GM12878 (cell line): ENCODE data around the gene VSIG10. TPM values are rescaled to one million over a fixed set of nuclear protein-coding genes. Genes with fewer than 3 reads are reported as not detected.

Experiments used
- ATAC-seq: fragments of 200-7000 bp; cut with Tn5 transposase; 3 replicates; pipeline ENCODE4 v1.9.1; 2020; ENCODE audit warnings: mild to moderate bottlenecking, moderate library complexity
- BruUV-seq: library from RNA; stranded (reverse); fragments of 400-500 nt; replicated peaks from 2 replicates; lab custom pipeline; 2021; lab: Mats Ljungman, UMichigan
- CTCF ChIA-PET: fragments of 300-600 bp; sonication (Branson Sonifier 250); formaldehyde crosslinking; extraction: SDS; loops from one replicate; lab custom pipeline; 2021; ENCODE audit warnings: inconsistent platforms; lab: Yijun Ruan, JAX
- POLR2A ChIA-PET: fragments of 350-600 bp; formaldehyde crosslinking; extraction: SDS; loops from one replicate; lab custom pipeline; 2021; ENCODE audit warnings: inconsistent platforms; lab: Charles Lee
- RAD21 ChIA-PET: fragments of 300-600 bp; sonication (Branson Sonifier 250); formaldehyde crosslinking; loops from one replicate; lab custom pipeline; 2023; ENCODE audit warnings: antibody characterized with exemption; ENCODE audit not compliant: unreplicated experiment; lab: Charles Lee
- SMC1A ChIA-PET: fragments of 300-600 bp; sonication (Branson Sonifier 250); formaldehyde crosslinking; loops from one replicate; lab custom pipeline; 2023; ENCODE audit not compliant: unreplicated experiment, uncharacterized antibody; lab: Charles Lee
- DNase-seq: peaks from one replicate; pipeline ENCODE4 v3.0.0-alpha.2; 2011; ENCODE audit warnings: low read depth, low spot score
- FAIRE-seq: peaks from 3 replicates; lab custom pipeline; 2011; peaks lifted over from hg19 to GRCh38; lab: Jason Lieb, UNC
- H2AFZ ChIP-seq: 2 replicates; pipeline ENCODE4 v1.6.0; 2011; ENCODE audit warnings: low read depth, low read length, control low read depth; ENCODE audit not compliant: control insufficient read depth
- H3K27ac ChIP-seq: 2 replicates; pipeline ENCODE4 v1.5.1; 2011; ENCODE audit warnings: control low read depth; ENCODE audit not compliant: control insufficient read depth, insufficient read depth
- H3K27me3 ChIP-seq, 2 experiments: replicated peaks in 1 of 2; 2 replicates each; pipeline versions ENCODE4 v1.6.0 to v1.6.1; 2011; ENCODE audit warnings: low read length in 1 of 2; ENCODE audit not compliant: control insufficient read depth in 2 of 2, insufficient read depth in 2 of 2
- H3K36me3 ChIP-seq, 2 experiments: 2 replicates each; pipeline ENCODE4 v1.5.1; 2011; ENCODE audit warnings: low read length in 1 of 2; ENCODE audit not compliant: control insufficient read depth in 2 of 2, insufficient read depth in 2 of 2
- H3K4me1 ChIP-seq: 2 replicates; pipeline ENCODE4 v1.6.1; 2011; ENCODE audit warnings: mild to moderate bottlenecking, low read length, moderate library complexity, mixed read lengths; ENCODE audit not compliant: control insufficient read depth, insufficient read depth
- H3K4me2 ChIP-seq: 2 replicates; pipeline ENCODE4 v1.6.0; 2011; ENCODE audit warnings: control low read depth; ENCODE audit not compliant: control insufficient read depth, insufficient read depth
- H3K4me3 ChIP-seq: fragments of 200-600 bp; sonication (generic); 2 replicates; pipeline ENCODE4 v1.5.1; 2016
- H3K79me2 ChIP-seq: 2 replicates; pipeline ENCODE4 v1.6.0; 2011; ENCODE audit warnings: low read length; ENCODE audit not compliant: control insufficient read depth, insufficient read depth
- H3K9ac ChIP-seq: 2 replicates; pipeline ENCODE4 v1.8.0; 2011; ENCODE audit warnings: low read length, control low read depth, mixed read lengths; ENCODE audit not compliant: control insufficient read depth, insufficient read depth
- H3K9me3 ChIP-seq: replicated peaks from 3 replicates; pipeline ENCODE4 v1.5.1; 2011; ENCODE audit warnings: mild to moderate bottlenecking, low read length; ENCODE audit not compliant: control insufficient read depth, insufficient read depth
- H4K20me1 ChIP-seq: 2 replicates; pipeline ENCODE4 v1.6.0; 2011; ENCODE audit not compliant: control insufficient read depth, insufficient read depth
- ASH2L ChIP-seq: fragments of 300-600, 200-600 bp; sonication (generic); IDR thresholded peaks from 2 replicates; pipeline ENCODE4 v1.6.1; 2017; ENCODE audit warnings: low read depth, mild to moderate bottlenecking, borderline replicate concordance
- CBX3 ChIP-seq: fragments of 200-600 bp; sonication (generic); IDR thresholded peaks from 2 replicates; pipeline ENCODE4 v1.6.1; 2016; ENCODE audit warnings: low read depth, borderline replicate concordance
- EGR1 ChIP-seq, 2 experiments: IDR thresholded peaks; 1 replicate in 1 of 2; 2 replicates in 1 of 2; pipeline ENCODE4 v1.6.1; 2011 to 2012; ENCODE audit warnings: low read depth in 2 of 2, low read length in 2 of 2, borderline replicate concordance in 1 of 2, mild to moderate bottlenecking in 1 of 2, moderate library complexity in 1 of 2
- HDGF ChIP-seq: fragments of 450-650 bp; IDR thresholded peaks from 2 replicates; pipeline ENCODE4 v1.6.1; 2016; ENCODE audit warnings: antibody characterized with exemption
- IRF4 ChIP-seq: IDR thresholded peaks from 2 replicates; pipeline ENCODE4 v1.6.1; 2011; ENCODE audit warnings: low read depth, low read length
- KLF5 ChIP-seq: fragments of 450-650 bp; IDR thresholded peaks from 2 replicates; pipeline ENCODE4 v1.6.1; 2014; ENCODE audit warnings: mild to moderate bottlenecking; ENCODE audit not compliant: partially characterized antibody
- MEF2B ChIP-seq: fragments of 450-650 bp; IDR thresholded peaks from 2 replicates; pipeline ENCODE4 v1.6.1; 2018; ENCODE audit warnings: mild to moderate bottlenecking, moderate library complexity; ENCODE audit not compliant: partially characterized antibody, poor library complexity, severe bottlenecking
- NFXL1 ChIP-seq: fragments of 450-650 bp; IDR thresholded peaks from 2 replicates; pipeline ENCODE4 v1.6.1; 2017; ENCODE audit warnings: antibody characterized with exemption, mild to moderate bottlenecking, borderline replicate concordance
- SIN3A ChIP-seq: IDR thresholded peaks from 2 replicates; pipeline ENCODE4 v1.6.1; 2012; ENCODE audit warnings: low read depth, low read length, improper control_type of control experiment
- WGBS: methylation state at CpG from one replicate; pipeline ENCODE4 v1.1.6; 2016; ENCODE audit warnings: low lambda C conversion rate; ENCODE audit not compliant: insufficient replicate concordance, insufficient coverage; ENCODE audit errors: missing lambda C conversion rate; 5-methylcytosine and 5-hydroxymethylcytosine counted together
- in situ Hi-C: fragments of 300-500 bp; cut with MboI; formaldehyde crosslinking; loops from 9 replicates; pipeline ENCODE4 v1.14.3; 2018; ENCODE audit warnings: mixed read lengths
- intact Hi-C: fragments of 100-400 bp; cut with micrococcal nuclease; formaldehyde crosslinking; loops from one replicate; pipeline ENCODE4 v1.14.2; 2022; ENCODE audit not compliant: unreplicated experiment
- polyA plus RNA-seq, 11 experiments: library from polyadenylated mRNA; depleted of rRNA in 4 of 11; unstranded in 6 of 11; stranded (reverse) in 5 of 11; fragments of >200 nt; fragmentation: Nextera tagmentation in 4 of 11; fragmentation: Illumina TruSeq in 1 of 11; extraction: Ambion mirVana in 4 of 11; extraction: Trizol in 1 of 11; gene quantifications; 1 replicate in 1 of 11; 2 replicates in 10 of 11; pipeline versions ENCODE4 v1.2.1 to v1.2.3, GENCODE V29; 2011 to 2016; ENCODE audit warnings: inconsistent platforms in 2 of 11, missing spikeins in 2 of 11, low read depth in 1 of 11
- total RNA-seq, 4 experiments: library from RNA; depleted of rRNA in 3 of 4; stranded (reverse); fragments of >200 nt in 3 of 4; fragmentation: Illumina TruSeq in 1 of 4; extraction: Trizol in 1 of 4; gene quantifications; 2 replicates each; pipeline versions ENCODE4 v1.2.1 to v1.2.3, GENCODE V29; 2013 to 2021
- TF ChIP-seq, protein P1 (sequence below): fragments of 450-650 bp; IDR thresholded peaks from 2 replicates; pipeline ENCODE4 v1.6.1; 2014; ENCODE audit warnings: mild to moderate bottlenecking
- TF ChIP-seq, protein P2 (sequence below): IDR thresholded peaks from 2 replicates; pipeline ENCODE4 v1.6.1; 2012; ENCODE audit warnings: low read depth, low read length, improper control_type of control experiment
- TF ChIP-seq, protein P3 (sequence below): IDR thresholded peaks from 2 replicates; pipeline ENCODE4 v1.6.1; 2012; ENCODE audit warnings: low read depth, low read length, improper control_type of control experiment
- TF ChIP-seq, protein P4 (sequence below): IDR thresholded peaks from 2 replicates; pipeline ENCODE4 v1.6.1; 2011; ENCODE audit warnings: borderline replicate concordance, low read depth, mild to moderate bottlenecking, moderate library complexity, low read length; ENCODE audit not compliant: insufficient read depth, poor library complexity, severe bottlenecking

VSIG10 gene
- total and polyA plus RNA-seq, 10 of the 15 experiments (the other 5 are each of a cell fraction or from before 2014, with no cell fraction given), result 3.4 to 10.2 (median 5.8) TPM

DNA sequence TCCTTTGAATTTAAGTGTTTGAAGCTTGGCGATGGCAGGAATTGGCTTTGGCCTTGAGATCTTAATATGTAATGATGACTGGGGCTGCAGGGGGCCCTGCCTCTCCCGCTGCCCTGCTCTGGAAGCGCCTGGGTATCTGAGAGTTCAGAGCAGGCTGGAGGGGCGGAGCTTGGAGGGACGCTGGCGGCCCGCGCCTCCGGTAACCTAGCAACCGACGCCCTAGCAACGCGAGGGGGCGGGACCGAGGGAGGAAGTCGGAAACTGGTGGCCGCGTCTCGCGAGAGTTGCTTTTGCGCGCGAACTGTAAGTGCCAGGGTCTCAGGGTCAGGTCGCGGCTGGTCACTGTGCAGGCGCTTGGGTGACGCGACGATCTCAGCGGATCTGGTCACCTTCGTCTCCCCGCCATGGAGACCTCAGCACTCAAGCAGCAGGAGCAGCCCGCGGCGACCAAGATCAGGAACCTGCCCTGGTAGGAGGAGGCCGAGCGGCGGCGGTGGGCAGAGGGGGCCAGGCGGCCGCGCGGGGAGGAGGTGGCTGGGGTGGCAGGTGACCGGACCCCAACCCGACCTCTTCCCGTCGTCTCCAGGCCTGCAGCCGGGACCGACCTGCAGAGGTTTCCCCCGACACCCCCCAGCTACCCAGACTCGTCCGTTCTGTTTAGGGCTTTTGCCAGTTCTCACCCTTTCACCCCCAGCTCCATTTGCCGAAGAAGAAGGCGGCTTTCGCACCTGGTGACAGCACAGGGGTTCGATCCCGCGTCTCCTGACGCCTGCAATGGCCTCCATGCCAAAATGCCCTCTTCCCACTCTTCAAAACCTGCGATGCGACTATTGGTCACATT is 87.2 kb downstream of the VSIG10 start, which contains the start of gene RFC5:
Gene RFC5, plus strand, starts transcription at position 280 of the 841 bp plus-strand sequence. Its CDS starts 125 bp downstream, at position 405.
- SMC1A ChIA-PET, result interaction anchor here (0.6 to 2.7 kb wide), 8 partner anchors 16 to 103 kb away, joined by 3 to 10 read pairs (median 3); no protein-coding TSS in a partner anchor
- ATAC-seq, result peak; percentile 97
- H2AFZ ChIP-seq, result peak within 1 kb of the TSS; percentile 96
- peak within 1 kb of the TSS; percentile 92 for H3K9ac ChIP-seq
- peak within 1 kb of the TSS; percentile 78 for H3K4me2 ChIP-seq
- H3K27ac ChIP-seq, result peak within 1 kb of the TSS; percentile 82
- no peaks in the 10 kb centered on the region for H3K27me3 ChIP-seq
- peak within 1 kb of the TSS; percentile 69 for H3K4me3 ChIP-seq
- H3K36me3 ChIP-seq, result peaks cover 3 to 5% of the 10 kb centered on the region in 2 experiments; a peak in 2 of 4 replicates
- RAD21 ChIA-PET, result interaction anchor here (1.0 to 1.9 kb wide), 5 partner anchors 43 to 142 kb away, joined by 3 to 7 read pairs (median 4); no protein-coding TSS in a partner anchor
- FAIRE-seq, result peak; percentile 92
- H3K4me1 ChIP-seq, result 0 out of 2 replicates have a peak, but pooled peaks cover 3% of the 10 kb centered on the region
- H3K79me2 ChIP-seq, result peaks cover 18% of the 10 kb centered on the region
- in situ Hi-C loops, result no loop called here
- 1% methylated on average over 45 of the region's 61 CpGs for WGBS
- POLR2A ChIA-PET, result interaction anchor here (0.5 to 1.0 kb wide), 6 partner anchors 15 to 343 kb away, joined by 3 to 7 read pairs (median 4); partner anchors contain the start of gene PEBP1
- no peaks in the 10 kb centered on the region for H4K20me1 ChIP-seq
- intact Hi-C loops, result loop anchor here (2.0 to 5.0 kb wide), 2 partner anchors 38 to 139 kb away; no protein-coding TSS in a partner anchor
- DNase-seq, result peak; percentile 87
- BruUV-seq, result TSS peak; percentile 68
- CTCF ChIA-PET, result interaction anchor here (0.6 to 1.8 kb wide), 8 partner anchors 18 to 359 kb away, joined by 3 to 6 read pairs (median 4); partner anchors contain the start of gene SUDS3
- no peaks in the 10 kb centered on the region; the same call in 2 of the 3 replicates for H3K9me3 ChIP-seq
- TF ChIP-seq SIN3A (peak; percentile 97), CBX3 (no peak), NFXL1 (no peak), ASH2L (0 out of 2 replicates have a peak, but pooled peaks have one; percentile 43), IRF4 (0 out of 2 replicates have a peak, but pooled peaks have one; percentile 22), HDGF (0 out of 2 replicates have a peak, but pooled peaks have one; percentile 62), EGR1 (IDR thresholded peaks at IDR 0.05; ENCODE audit: borderline replicate concordance in 1 of 2, low read depth in 2 of 2, low read length in 2 of 2) (0 out of 3 replicates have a peak, but pooled peaks of 1 of the 2 experiments have one; percentile 38), KLF5 (no peak), MEF2B (peak; percentile 87)
- TF ChIP-seq, protein P1, sequence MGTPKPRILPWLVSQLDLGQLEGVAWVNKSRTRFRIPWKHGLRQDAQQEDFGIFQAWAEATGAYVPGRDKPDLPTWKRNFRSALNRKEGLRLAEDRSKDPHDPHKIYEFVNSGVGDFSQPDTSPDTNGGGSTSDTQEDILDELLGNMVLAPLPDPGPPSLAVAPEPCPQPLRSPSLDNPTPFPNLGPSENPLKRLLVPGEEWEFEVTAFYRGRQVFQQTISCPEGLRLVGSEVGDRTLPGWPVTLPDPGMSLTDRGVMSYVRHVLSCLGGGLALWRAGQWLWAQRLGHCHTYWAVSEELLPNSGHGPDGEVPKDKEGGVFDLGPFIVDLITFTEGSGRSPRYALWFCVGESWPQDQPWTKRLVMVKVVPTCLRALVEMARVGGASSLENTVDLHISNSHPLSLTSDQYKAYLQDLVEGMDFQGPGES, result peak; percentile 24; the same call in 1 of the 2 replicates
- TF ChIP-seq, protein P2, sequence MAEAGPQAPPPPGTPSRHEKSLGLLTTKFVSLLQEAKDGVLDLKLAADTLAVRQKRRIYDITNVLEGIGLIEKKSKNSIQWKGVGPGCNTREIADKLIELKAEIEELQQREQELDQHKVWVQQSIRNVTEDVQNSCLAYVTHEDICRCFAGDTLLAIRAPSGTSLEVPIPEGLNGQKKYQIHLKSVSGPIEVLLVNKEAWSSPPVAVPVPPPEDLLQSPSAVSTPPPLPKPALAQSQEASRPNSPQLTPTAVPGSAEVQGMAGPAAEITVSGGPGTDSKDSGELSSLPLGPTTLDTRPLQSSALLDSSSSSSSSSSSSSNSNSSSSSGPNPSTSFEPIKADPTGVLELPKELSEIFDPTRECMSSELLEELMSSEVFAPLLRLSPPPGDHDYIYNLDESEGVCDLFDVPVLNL, result peak; percentile 87
- TF ChIP-seq, protein P3, sequence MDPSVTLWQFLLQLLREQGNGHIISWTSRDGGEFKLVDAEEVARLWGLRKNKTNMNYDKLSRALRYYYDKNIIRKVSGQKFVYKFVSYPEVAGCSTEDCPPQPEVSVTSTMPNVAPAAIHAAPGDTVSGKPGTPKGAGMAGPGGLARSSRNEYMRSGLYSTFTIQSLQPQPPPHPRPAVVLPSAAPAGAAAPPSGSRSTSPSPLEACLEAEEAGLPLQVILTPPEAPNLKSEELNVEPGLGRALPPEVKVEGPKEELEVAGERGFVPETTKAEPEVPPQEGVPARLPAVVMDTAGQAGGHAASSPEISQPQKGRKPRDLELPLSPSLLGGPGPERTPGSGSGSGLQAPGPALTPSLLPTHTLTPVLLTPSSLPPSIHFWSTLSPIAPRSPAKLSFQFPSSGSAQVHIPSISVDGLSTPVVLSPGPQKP, result peak; percentile 25; the same call in 1 of the 2 replicates
- TF ChIP-seq, protein P4, sequence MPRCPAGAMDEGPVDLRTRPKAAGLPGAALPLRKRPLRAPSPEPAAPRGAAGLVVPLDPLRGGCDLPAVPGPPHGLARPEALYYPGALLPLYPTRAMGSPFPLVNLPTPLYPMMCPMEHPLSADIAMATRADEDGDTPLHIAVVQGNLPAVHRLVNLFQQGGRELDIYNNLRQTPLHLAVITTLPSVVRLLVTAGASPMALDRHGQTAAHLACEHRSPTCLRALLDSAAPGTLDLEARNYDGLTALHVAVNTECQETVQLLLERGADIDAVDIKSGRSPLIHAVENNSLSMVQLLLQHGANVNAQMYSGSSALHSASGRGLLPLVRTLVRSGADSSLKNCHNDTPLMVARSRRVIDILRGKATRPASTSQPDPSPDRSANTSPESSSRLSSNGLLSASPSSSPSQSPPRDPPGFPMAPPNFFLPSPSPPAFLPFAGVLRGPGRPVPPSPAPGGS, result no peak
